Activated CD4-positive, alpha-beta T cell treated with anti-CD3 and anti-CD28 coated beads for 4 hours (primary cell): Measurements from ENCODE around the gene MSH6.
A peak's percentile ranks its signal among the peaks of the same experiment; 100 is the strongest.

Source experiments
- DNase-seq, 2 donors: peaks; one replicate each; pipeline ENCODE4 v3.0.0-alpha.2; 2020

The MSH6 gene

DNA sequence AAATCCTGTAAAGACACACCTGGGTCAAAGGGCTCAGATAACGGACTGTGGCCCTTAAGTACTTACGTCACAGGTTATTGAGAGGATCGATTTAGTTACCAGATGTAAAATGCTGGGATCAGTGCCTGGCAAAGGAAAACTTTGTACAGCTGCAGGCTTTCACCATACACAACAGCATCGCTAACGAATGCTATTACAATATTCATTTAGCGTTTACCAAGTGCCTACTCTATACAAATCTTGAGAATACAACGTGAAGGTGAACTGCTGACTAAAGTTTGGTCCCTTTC is 619 bp upstream of the MSH6 start:
- no peak for DNase-seq

DNA sequence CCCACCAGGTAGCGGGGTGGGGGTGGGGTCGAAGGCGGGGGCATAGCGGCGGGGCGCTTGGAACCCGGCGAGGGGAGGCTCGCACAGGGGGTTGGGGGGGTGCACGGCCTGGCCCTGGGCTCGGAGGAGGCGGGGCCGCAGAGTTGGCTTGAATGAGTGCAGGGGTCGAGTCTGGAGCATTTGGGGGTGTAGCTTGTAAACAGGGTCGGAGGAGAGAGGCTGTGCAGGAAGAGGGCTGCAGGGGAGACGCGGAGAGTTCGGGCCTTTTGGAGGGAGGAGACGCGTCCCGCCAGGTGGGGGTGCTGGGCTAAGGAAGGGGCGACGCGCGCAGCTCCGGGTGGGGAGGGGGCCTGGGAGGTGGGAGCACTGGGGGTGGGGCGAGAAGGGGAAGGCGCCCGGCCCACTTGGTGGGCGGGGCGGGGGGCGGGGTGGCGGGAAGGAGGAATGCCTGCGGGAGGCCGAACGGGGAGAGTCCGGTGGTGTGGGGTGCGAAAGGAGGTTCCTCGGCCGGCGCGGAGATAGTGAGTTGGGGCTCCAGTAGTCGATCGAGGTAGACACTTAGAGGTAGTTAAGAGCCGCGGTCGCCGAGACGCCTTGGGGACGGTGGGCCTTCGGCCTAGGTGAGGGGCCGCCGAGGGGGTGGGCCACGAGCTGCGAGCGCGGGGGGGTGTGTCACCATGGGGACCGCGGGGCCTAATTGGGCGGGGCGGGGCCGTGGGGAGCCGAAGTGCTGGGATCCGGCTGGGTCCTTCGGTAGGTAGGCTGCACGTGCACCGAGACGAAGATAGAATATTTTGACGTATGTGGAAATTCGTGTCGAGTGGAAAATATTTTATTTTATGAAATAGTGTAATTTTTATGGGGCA is 774 bp downstream of the MSH6 start:
- peak; percentile 53 to 68 for DNase-seq

DNA sequence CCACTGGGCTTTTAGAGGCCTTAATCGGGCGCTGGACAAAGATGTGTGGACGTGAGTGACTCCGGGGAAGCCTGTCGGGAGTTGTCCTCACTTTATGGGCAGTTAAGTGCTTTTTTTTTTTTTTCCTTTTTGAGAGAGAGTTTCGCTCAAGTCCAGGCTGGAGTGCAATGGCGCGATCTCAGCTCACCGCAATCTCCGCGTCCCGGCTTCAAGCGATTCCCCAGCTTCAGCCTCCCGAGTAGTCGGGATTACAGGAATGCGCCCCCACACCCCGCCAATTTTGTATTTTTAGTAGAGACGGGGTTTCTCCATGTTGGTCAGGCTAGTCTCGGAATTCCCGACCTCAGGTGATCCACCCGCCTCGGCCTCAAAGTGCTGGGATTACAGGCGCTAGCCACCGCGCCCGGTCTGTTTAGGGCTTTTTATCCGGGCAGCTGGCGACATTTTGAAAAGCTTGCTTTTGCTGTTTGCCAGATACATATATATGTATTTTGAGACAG is 1.5 kb downstream of the MSH6 start:
- no peak for DNase-seq

GRCh38 chr2:47785986-47786385 is 3.0 kb downstream of the MSH6 start:
- no peak for DNase-seq

DNA sequence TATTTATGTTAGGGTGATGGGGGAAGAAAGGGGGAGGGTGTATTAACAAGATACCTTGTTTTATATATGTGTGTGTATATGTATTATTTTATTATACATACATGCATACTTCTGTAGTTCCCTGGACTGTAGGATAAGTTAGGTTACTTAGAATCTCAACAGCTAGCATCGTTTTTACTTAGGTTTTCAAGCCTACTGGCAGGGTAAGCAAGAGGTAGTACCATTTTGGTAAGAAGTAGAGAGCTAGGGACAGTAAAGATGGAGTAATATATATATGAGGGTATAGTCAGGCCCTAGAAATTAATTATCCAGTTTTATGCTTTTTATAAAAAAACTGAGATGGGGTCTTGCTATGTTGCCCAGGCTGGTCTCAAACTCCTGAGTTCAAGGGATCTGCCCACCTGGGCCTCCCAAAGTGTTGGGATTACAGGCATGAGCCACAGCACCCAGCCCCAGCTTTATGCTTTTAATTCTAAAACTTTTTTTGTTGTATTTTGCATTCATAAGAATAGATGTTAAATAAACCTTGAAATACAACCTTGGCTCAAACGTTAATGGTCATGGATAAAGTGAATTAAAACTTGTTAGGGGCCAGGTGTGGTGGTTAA is 13.2 kb downstream of the MSH6 start:
- no peak for DNase-seq

GRCh38 chr2:47798631-47799030 is 15.7 kb downstream of the MSH6 start:
- no peak for DNase-seq

DNA sequence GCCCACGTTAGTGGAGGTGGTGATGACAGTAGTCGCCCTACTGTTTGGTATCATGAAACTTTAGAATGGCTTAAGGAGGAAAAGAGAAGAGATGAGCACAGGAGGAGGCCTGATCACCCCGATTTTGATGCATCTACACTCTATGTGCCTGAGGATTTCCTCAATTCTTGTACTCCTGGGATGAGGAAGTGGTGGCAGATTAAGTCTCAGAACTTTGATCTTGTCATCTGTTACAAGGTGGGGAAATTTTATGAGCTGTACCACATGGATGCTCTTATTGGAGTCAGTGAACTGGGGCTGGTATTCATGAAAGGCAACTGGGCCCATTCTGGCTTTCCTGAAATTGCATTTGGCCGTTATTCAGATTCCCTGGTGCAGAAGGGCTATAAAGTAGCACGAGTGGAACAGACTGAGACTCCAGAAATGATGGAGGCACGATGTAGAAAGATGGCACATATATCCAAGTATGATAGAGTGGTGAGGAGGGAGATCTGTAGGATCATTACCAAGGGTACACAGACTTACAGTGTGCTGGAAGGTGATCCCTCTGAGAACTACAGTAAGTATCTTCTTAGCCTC is 16.2 kb downstream of the MSH6 start:
- DNase-seq, result no peak

DNA sequence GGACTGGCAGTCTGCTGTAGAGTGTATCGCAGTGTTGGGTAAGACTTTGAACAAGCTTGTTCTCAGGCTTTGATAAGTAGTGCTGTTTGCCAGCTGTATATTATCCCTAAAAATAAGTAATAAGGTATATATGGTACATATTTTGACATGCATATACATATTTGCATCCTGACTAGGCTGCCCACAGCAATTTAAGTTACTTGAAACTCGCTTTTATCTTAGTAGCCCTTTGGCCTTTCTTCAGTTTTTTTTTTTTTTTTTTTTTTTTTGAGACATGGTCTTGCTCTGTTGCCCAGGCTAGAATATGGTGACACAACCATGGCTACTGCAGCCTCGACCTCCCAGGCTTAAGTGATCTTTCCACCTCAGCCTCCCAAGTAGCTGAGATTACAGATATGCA is 18.2 kb downstream of the MSH6 start:
- DNase-seq, result no peak

DNA sequence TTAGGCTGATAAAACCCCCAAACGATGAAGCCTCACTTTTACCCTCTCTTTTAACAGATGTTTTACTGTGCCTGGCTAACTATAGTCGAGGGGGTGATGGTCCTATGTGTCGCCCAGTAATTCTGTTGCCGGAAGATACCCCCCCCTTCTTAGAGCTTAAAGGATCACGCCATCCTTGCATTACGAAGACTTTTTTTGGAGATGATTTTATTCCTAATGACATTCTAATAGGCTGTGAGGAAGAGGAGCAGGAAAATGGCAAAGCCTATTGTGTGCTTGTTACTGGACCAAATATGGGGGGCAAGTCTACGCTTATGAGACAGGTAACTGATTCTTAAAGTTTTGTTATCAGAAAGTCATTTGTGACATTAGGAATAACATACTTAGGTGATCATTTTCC is 20.4 kb downstream of the MSH6 start:
- no peak for DNase-seq

DNA sequence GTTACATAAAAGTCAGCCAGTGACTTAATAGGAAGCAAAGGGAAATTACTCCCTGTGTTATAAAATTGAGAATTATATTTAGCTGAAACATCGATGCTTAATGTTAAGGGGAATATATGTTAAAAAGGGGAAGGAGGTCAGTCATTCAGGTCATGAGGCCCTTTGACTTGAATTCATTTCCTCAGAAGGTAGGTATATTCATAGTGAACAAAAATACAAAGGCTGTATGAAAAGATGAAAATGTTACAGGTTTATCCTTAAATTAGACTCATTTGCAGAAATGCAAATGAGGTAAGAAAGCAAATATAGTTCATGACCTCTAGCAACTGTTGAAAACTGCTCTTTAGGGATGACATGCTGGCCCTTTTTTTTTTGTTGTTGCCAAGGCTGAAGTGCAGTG is 20.8 kb downstream of the MSH6 start:
- no peak for DNase-seq

GRCh38 chr2:47805850-47806249 is 22.9 kb downstream of the MSH6 start:
- DNase-seq, result no peak

GRCh38 chr2:47808614-47809013 is 25.7 kb downstream of the MSH6 start:
- DNase-seq, result no peak

- DNase-seq, result no peak
Measured at GRCh38 chr2:47809903-47810302, 27.0 kb downstream of the MSH6 start.

- DNase-seq, result no peak
Measured at GRCh38 chr2:47810850-47811249, 27.9 kb downstream of the MSH6 start.

DNA sequence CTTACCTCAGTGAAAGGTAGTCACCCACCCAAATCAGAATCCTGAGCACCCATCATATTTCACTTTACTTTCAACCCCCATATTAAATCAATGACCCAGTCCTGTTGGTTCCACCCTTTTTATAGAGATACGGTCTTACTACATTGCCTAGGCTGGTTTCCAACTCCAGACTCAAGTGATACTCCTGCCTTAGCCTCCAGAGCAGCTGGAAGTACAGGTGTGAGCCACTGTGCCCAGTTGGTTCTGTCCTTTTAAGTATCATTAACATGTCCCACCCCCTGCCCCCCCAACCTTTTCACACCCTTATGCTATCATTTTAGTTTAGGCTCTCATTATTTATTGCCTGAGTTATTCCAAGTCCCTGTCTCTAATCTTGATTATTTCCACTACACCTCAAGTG is 28.7 kb downstream of the MSH6 start:
- DNase-seq, result no peak

DNA sequence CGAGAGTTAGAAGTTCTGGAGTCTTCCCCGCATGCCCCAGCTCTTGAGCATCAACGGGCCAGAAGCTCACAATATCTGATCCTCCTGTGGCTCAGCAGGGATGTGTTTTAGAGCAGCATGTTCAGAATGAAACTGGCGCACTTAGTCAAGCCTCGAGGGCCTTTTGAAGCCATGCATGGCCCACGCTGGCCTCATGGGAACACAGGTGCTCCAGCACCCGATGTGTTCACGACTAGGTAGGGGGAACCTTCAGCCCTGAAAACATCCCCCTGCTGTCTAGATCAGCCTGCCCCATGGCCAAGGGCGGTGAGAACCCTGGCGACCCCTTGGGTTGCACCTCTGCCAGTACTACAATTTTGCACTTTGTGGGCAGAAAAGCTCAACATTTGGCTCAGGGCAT is 32.8 kb downstream of the MSH6 start:
- no peak for DNase-seq

- no peak for DNase-seq
Measured at GRCh38 chr2:47818777-47819176, 35.8 kb downstream of the MSH6 start.

DNA sequence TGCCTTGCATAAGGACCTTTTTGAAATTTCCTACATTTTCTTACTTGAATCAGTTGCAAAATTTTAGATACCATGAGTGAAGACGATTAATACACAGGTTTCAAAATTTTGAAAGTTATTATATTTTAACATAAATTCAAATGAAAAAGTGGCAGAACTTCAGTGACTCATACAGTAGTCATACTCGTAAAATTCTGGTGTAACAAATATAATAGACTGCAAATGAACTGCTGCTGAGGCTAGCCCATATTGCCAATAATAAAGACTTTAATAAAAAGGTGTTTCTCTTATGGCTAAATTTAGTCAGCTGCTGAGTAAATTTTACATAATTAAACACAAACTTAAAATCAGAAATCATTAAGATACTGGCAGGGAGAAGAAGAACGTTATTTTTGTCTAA is 36.9 kb downstream of the MSH6 start:
- DNase-seq, result no peak

- DNase-seq, result no peak
Measured at GRCh38 chr2:47822518-47822917, 39.6 kb downstream of the MSH6 start.

DNA sequence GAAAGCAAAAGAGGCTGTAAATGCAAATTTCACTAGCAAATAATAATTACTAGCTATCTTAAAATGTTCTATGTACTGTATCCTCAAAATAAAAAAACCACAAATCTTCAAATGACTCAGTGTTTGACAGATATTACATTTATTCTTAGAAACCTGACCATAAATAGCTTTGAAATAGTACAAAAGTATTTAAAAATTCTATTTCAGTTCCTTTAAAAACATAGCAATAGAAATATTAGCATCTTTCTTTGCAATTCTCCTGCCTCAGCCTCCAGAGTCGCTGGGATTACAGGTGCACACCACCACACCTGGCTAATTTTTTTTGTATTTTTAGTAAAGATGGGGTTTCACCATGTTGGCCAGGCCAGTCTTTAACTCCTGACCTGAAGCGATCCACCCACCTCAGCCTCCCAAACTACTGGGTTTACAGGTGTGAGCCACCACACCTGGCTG is 50.6 kb downstream of the MSH6 start:
- DNase-seq, result no peak

GRCh38 chr2:47838249-47838648 is 55.3 kb downstream of the MSH6 start:
- DNase-seq, result no peak

- DNase-seq, result no peak
Measured at GRCh38 chr2:47838686-47839085, 55.7 kb downstream of the MSH6 start.

DNA sequence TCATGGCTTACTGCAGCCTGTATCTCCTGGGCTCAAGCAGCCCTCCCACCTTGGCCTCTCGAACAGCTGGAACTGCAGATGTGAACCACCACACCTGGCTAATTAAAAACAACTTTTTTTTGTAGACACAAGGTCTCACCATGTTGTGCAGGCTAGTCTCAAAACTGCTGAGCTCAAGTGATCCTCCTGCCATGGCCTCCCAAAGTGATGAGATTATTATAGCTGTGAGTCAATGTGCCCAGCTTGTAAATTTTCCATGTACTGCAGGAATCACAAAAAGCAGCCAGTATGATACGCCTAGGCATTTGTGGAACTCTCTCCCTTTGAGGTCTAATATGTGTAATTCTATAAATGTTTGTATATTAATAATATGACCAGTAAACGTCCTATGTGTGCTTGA is 59.9 kb downstream of the MSH6 start:
- DNase-seq, result no peak

DNA sequence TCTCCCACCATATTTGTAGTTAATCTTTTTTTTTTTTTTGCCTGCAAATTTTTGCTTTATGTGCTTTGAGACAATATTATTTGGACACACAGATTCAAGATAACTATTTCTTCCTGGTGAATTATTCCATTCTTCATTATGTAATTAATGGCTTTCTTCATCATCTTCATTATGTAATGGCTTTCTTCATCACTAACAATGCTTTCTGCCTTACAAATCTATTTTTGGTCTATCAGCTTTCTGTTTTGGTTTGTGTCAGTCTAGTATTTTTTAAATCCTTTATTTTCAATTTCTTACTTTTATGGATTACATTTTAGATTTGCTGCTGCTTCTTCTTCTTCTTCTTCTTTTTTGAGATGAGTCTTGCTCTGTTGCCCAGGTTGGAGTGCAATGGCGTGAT is 60.5 kb downstream of the MSH6 start:
- no peak for DNase-seq
